T-helper 1 cell treated with Interleukin-12 subunit alpha and Interleukin-12 subunit beta and Interleukin-4 antibody, amounts not matched to agents 30 μg/mL and 1 μg/mL, for 36 hours (primary cell): ENCODE data around the gene CAMTA1.

Experiments used
- H3K27ac Mint-ChIP-seq: one replicate; pipeline ENCODE4 v1.8.0; 2021; ENCODE audit warnings: mild to moderate bottlenecking, mixed read lengths
- H3K27me3 Mint-ChIP-seq: one replicate; pipeline ENCODE4 v1.8.0; 2021; ENCODE audit warnings: low read depth, mixed read lengths
- H3K36me3 Mint-ChIP-seq: one replicate; pipeline ENCODE4 v1.8.0; 2021; ENCODE audit warnings: low read depth, mixed read lengths
- H3K4me1 Mint-ChIP-seq: one replicate; pipeline ENCODE4 v1.8.0; 2021; ENCODE audit warnings: low read depth, mixed read lengths
- H3K4me3 Mint-ChIP-seq: one replicate; pipeline ENCODE4 v1.8.0; 2021; ENCODE audit warnings: mild to moderate bottlenecking, moderate library complexity, mixed read lengths
- H3K9me3 Mint-ChIP-seq: one replicate; pipeline ENCODE4 v1.8.0; 2021; ENCODE audit warnings: mixed read lengths

The CAMTA1 gene

GRCh38 chr1:7253118-7253480 is 467.8 kb downstream of the CAMTA1 start:
- H3K4me3 Mint-ChIP-seq: no peak overlapping the region
- H3K27me3 Mint-ChIP-seq: no peaks in the 10 kb centered on the region
- H3K27ac Mint-ChIP-seq: no peak overlapping the region
- H3K9me3 Mint-ChIP-seq: no peaks in the 10 kb centered on the region
- no peaks in the 10 kb centered on the region for H3K4me1 Mint-ChIP-seq
- no peaks in the 10 kb centered on the region for H3K36me3 Mint-ChIP-seq

- Mint-ChIP-seq H3K27me3 (no peaks in the 10 kb centered on the region), H3K9me3 (no peaks in the 10 kb centered on the region), H3K4me3 (no peak overlapping the region), H3K36me3 (no peaks in the 10 kb centered on the region), H3K27ac (no peak overlapping the region), H3K4me1 (no peaks in the 10 kb centered on the region)
Measured at GRCh38 chr1:7253988-7254587, 468.8 kb downstream of the CAMTA1 start.

DNA sequence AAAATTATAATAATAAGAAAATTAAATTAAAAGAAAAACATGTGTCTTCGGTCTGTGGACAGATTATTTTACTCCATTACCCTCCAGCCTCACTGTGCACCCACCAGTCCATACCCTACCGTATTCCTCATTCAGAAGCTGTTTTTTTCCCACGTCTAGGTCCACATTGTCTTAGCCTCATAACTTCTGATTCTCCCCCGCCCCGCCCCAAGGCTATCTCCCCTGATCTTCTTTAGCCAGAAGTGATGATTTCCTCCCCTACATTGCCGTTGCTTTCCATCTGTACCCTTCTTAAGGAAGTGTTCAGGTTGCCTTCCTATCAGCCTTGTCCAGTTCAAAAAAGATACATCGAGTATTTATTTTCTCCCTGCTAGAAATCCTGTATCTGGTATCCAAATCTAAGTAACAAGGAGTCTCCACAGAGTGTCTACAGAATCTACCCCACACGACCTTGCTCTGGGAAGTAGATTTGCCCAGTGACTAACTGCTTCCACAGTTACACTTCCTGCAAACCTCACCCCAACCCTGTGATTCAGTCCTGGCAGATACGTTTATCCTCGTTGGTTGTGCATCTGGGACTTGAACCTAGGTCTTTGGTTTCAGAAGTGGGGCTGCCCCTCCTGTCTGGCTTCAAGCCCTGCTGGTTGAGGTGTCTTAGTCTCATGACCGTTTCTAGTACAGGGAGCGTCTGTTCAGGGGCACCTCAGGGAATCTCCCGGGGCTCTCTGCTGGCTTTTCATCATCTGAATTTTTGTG is 470.2 kb downstream of the CAMTA1 start:
- H3K36me3 Mint-ChIP-seq: no peaks in the 10 kb centered on the region
- no peaks in the 10 kb centered on the region for H3K4me1 Mint-ChIP-seq
- H3K27ac Mint-ChIP-seq: no peak overlapping the region
- H3K9me3 Mint-ChIP-seq: no peaks in the 10 kb centered on the region
- H3K4me3 Mint-ChIP-seq: no peak overlapping the region
- no peaks in the 10 kb centered on the region for H3K27me3 Mint-ChIP-seq

DNA sequence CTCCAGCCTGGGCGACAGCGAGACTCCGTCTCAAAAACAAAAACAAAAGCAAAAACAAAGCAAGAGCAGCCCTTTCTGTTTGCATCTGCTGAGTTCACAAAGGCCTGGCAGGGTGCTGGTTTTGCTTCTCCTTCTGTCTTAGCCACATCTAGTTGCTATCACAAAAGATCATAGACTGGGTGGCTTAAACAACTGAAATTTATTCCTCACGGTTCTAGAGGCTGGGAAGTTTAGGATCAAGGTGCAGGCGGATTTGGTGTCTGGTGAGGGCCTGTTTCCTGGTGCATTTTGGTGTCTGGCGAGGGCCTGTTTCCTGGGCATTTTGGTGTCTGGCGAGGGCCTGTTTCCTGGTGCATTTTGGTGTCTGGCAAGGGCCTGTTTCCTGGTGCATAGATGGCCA is 471.3 kb downstream of the CAMTA1 start:
- Mint-ChIP-seq H3K27me3 (no peaks in the 10 kb centered on the region), H3K4me3 (no peak overlapping the region), H3K36me3 (no peaks in the 10 kb centered on the region), H3K27ac (no peak overlapping the region), H3K4me1 (no peaks in the 10 kb centered on the region), H3K9me3 (no peaks in the 10 kb centered on the region)

GRCh38 chr1:7257225-7257624 is 472.0 kb downstream of the CAMTA1 start:
- no peak overlapping the region for H3K4me3 Mint-ChIP-seq
- H3K27me3 Mint-ChIP-seq: no peaks in the 10 kb centered on the region
- no peaks in the 10 kb centered on the region for H3K36me3 Mint-ChIP-seq
- H3K9me3 Mint-ChIP-seq: no peaks in the 10 kb centered on the region
- no peak overlapping the region for H3K27ac Mint-ChIP-seq
- H3K4me1 Mint-ChIP-seq: no peaks in the 10 kb centered on the region

- H3K27me3 Mint-ChIP-seq: no peaks in the 10 kb centered on the region
- H3K36me3 Mint-ChIP-seq: no peaks in the 10 kb centered on the region
- no peaks in the 10 kb centered on the region for H3K9me3 Mint-ChIP-seq
- H3K27ac Mint-ChIP-seq: no peak overlapping the region
- no peaks in the 10 kb centered on the region for H3K4me1 Mint-ChIP-seq
- H3K4me3 Mint-ChIP-seq: no peak overlapping the region
Measured at GRCh38 chr1:7258589-7259135, 473.4 kb downstream of the CAMTA1 start.

- no peaks in the 10 kb centered on the region for H3K36me3 Mint-ChIP-seq
- H3K4me3 Mint-ChIP-seq: no peak overlapping the region
- H3K27me3 Mint-ChIP-seq: no peaks in the 10 kb centered on the region
- no peaks in the 10 kb centered on the region for H3K9me3 Mint-ChIP-seq
- no peaks in the 10 kb centered on the region for H3K4me1 Mint-ChIP-seq
- no peak overlapping the region for H3K27ac Mint-ChIP-seq
Measured at GRCh38 chr1:7259955-7260354, 474.7 kb downstream of the CAMTA1 start.

- no peaks in the 10 kb centered on the region for H3K36me3 Mint-ChIP-seq
- no peak overlapping the region for H3K4me3 Mint-ChIP-seq
- H3K27ac Mint-ChIP-seq: no peak overlapping the region
- no peaks in the 10 kb centered on the region for H3K9me3 Mint-ChIP-seq
- no peaks in the 10 kb centered on the region for H3K4me1 Mint-ChIP-seq
- H3K27me3 Mint-ChIP-seq: no peaks in the 10 kb centered on the region
Measured at GRCh38 chr1:7261490-7261889, 476.2 kb downstream of the CAMTA1 start.

DNA sequence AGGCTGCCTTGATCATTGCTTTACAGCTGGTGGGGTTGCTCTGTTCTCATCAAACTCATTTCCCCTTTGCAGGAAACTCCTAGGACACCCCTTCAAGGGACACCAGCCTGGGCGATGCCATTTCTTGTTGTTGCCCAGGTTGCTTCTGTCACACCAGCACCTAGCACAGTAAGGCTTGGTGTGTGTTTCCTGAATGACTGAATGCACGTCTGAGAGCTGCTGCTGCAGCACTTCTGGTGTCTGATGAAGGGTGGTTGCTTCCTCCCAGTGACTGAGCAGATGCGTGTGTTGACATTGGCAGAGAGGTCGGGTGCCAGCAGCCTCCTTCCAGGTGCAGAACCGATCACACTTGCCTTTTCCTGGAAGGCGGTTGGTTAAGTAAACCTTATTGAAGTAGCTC is 477.4 kb downstream of the CAMTA1 start:
- Mint-ChIP-seq H3K4me1 (no peaks in the 10 kb centered on the region), H3K36me3 (no peaks in the 10 kb centered on the region), H3K4me3 (no peak overlapping the region), H3K27ac (no peak overlapping the region), H3K27me3 (no peaks in the 10 kb centered on the region), H3K9me3 (no peaks in the 10 kb centered on the region)

DNA sequence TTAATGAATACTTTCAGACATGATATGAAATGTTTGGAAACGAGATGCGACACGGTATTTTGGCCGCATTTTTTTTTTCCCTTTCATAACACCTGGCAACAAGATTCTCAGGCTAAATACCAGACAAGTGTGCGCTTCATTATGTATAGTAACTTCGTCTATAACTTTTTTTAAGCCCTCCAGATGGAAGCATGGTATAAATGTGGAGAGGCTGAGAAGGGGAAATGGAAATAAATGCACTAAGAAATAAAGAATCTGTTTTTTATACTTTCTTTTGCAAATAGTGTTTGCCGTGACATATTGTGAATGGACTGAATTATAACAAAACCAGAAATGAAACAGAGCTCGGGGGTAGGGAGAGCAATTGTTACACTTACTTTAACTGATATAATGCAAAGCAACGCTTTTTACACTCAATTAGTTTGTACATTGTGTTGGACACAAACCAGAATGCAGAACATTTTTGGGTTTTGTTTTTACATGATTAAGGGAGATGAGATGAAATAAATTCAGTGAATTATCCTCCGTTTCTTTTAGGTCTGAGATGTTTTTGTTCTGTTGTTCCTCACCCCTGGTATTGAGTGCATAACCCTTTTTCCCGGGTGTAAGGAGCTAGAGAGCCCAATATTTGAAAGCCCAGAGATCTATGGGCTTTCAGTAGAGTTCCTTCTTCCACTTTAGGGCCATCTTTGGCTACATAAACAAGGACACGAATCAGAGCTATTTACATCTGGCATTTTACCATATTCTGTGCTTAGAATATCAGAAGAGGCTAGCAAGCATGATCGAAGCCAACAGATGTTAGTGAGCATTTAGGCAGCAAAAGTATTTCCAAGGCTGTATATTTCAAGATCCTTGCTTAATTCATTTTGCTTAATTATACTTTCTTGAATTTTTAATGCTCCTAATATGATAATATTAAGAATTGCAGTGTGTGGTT is 478.0 kb downstream of the CAMTA1 start:
- H3K4me3 Mint-ChIP-seq: no peak overlapping the region
- H3K36me3 Mint-ChIP-seq: no peaks in the 10 kb centered on the region
- H3K27ac Mint-ChIP-seq: no peak overlapping the region
- H3K27me3 Mint-ChIP-seq: no peaks in the 10 kb centered on the region
- no peaks in the 10 kb centered on the region for H3K4me1 Mint-ChIP-seq
- no peaks in the 10 kb centered on the region for H3K9me3 Mint-ChIP-seq

GRCh38 chr1:7264101-7264500 is 478.8 kb downstream of the CAMTA1 start:
- no peaks in the 10 kb centered on the region for H3K27me3 Mint-ChIP-seq

GRCh38 chr1:7265771-7266371 is 480.6 kb downstream of the CAMTA1 start:
- no peak overlapping the region for H3K4me3 Mint-ChIP-seq
- H3K27me3 Mint-ChIP-seq: no peaks in the 10 kb centered on the region
- no peak overlapping the region for H3K27ac Mint-ChIP-seq
- peaks cover 12% of the 10 kb centered on the region for H3K9me3 Mint-ChIP-seq
- no peaks in the 10 kb centered on the region for H3K4me1 Mint-ChIP-seq
- peaks cover 3% of the 10 kb centered on the region for H3K36me3 Mint-ChIP-seq

More at GRCh38 chr1:7264101-7264500, 478.8 kb downstream of the CAMTA1 start:
- Mint-ChIP-seq H3K9me3 (peaks cover 5% of the 10 kb centered on the region), H3K4me3 (no peak overlapping the region), H3K36me3 (no peaks in the 10 kb centered on the region), H3K27ac (no peak overlapping the region), H3K4me1 (no peaks in the 10 kb centered on the region)

DNA sequence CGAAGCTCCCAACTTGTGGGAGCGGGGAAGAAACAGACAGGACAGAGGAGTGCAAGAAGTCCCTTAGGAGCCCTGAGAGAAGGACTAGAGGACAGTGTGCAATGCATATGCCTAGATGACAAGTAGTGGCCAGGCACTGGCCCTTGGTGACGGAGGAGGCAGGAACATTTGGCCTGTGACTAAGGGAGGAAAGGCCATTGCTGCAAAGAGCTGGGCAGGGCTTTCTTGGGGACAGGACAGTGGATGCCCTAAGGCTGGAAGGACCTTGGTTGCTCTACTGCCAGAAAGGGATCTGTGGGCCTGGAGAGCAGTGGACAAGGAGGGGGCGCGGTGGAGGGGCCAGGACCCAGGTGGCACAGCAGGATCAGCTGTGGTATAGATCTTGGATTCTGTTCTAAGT is 481.3 kb downstream of the CAMTA1 start:
- H3K4me1 Mint-ChIP-seq: no peaks in the 10 kb centered on the region
- peaks cover 3% of the 10 kb centered on the region for H3K36me3 Mint-ChIP-seq
- peaks cover 12% of the 10 kb centered on the region for H3K9me3 Mint-ChIP-seq
- H3K27me3 Mint-ChIP-seq: peaks cover 5% of the 10 kb centered on the region
- no peak overlapping the region for H3K27ac Mint-ChIP-seq
- no peak overlapping the region for H3K4me3 Mint-ChIP-seq

GRCh38 chr1:7267493-7267892 is 482.2 kb downstream of the CAMTA1 start:
- Mint-ChIP-seq H3K36me3 (peaks cover 3% of the 10 kb centered on the region), H3K4me3 (no peak overlapping the region), H3K27ac (no peak overlapping the region), H3K4me1 (no peaks in the 10 kb centered on the region), H3K9me3 (peaks cover 12% of the 10 kb centered on the region), H3K27me3 (peaks cover 6% of the 10 kb centered on the region)
